Measurements from ENCODE around the gene PHACTR3. TPM values are rescaled to one million over a fixed set of nuclear protein-coding genes. Genes with fewer than 3 reads are reported as not detected.

PHACTR3 gene
- total RNA-seq, 5 donors from 2014 or later (not counting 1 experiment from before 2014, with no cell fraction given): not detected

GRCh38 chr20:59599941-59600340, 4.4 kb upstream of the PHACTR3 start:
- Histone ChIP-seq H3K9me3 (no peaks in the 10 kb centered on the region), H3K4me3 (ENCODE audit: control insufficient read depth in 1 of 2, extremely low read depth in 1 of 2, low read length in 1 of 2) (no peak overlapping the region), H3K4me1 (ENCODE audit: control insufficient read depth in 1 of 2, extremely low read depth in 1 of 2, insufficient read depth in 2 of 2, low read length in 2 of 2) (no peaks in the 10 kb centered on the region), H3K27me3 (replicated peaks in 1 of 2; ENCODE audit: control insufficient read depth in 2 of 2, extremely low read depth in 1 of 2, insufficient read depth in 2 of 2, low read length in 1 of 2) (peaks cover 4 to 55% of the 10 kb centered on the region in 2 experiments), H3K27ac (ENCODE audit: low read length) (no peak overlapping the region), H3K36me3 (ENCODE audit: control insufficient read depth in 2 of 2, extremely low read depth in 1 of 2, insufficient read depth in 1 of 2, low read length in 1 of 2) (no peaks in the 10 kb centered on the region)
- ATAC-seq (replicated peaks in 1 of 4) (no peak), DNase-seq (no peak)
- POLR2A ChIA-PET: no interaction called here
- peaks cover 2 to 5% (median 2%) of the 10 kb centered on the region in 3 donors for H3K4me1 Mint-ChIP-seq
- no peak overlapping the region for H3K4me3 Mint-ChIP-seq
- CTCF ChIA-PET: no interaction called here
- peaks cover 42 to 69% of the 10 kb centered on the region in 2 donors for H3K27me3 Mint-ChIP-seq
- no peak overlapping the region for H3K27ac Mint-ChIP-seq
- 88% methylated on average over 3 of the region's 3 CpGs for WGBS (ENCODE audit: insufficient coverage)
- no peaks in the 10 kb centered on the region for H3K9me3 Mint-ChIP-seq
- no peaks in the 10 kb centered on the region for H3K36me3 Mint-ChIP-seq

DNA sequence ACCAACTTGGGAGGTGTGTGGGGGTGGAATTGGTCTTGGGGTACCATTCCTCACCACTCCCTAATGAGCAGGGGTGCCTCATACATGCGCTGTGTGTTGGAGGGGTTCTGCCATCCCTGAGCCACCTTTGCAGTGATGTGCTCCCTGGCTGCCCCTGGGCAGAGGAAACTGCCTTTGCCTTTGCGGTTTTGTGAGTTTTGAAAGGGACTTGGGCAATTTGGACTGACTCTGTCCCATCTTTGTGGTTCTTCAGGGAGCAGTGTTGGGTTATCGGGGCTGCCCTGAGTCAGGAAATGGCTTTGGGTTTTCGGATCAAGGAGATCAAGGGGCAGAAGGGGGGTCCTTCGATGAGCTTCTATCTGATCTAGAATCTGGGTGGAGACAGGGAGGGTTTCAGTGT, 3.9 kb upstream of the PHACTR3 start:
- no peak overlapping the region for H3K4me3 ChIP-seq (ENCODE audit: control insufficient read depth in 1 of 2, extremely low read depth in 1 of 2, low read length in 1 of 2)
- H3K4me3 Mint-ChIP-seq: no peak overlapping the region
- DNase-seq (no peak), ATAC-seq (replicated peaks in 1 of 4) (no peak)
- ChIA-PET POLR2A (no interaction called here), CTCF (interaction anchor here in 1 of 2 donors (0.6 kb wide), 1 partner anchor 9 kb away, joined by 3 read pairs; no protein-coding TSS in a partner anchor)
- 83% methylated on average over 4 of the region's 5 CpGs for WGBS (ENCODE audit: insufficient coverage)
- no peaks in the 10 kb centered on the region for H3K36me3 Mint-ChIP-seq
- H3K36me3 ChIP-seq (ENCODE audit: control insufficient read depth in 2 of 2, extremely low read depth in 1 of 2, insufficient read depth in 1 of 2, low read length in 1 of 2): no peaks in the 10 kb centered on the region
- H3K27me3 ChIP-seq (replicated peaks in 1 of 2; ENCODE audit: control insufficient read depth in 2 of 2, extremely low read depth in 1 of 2, insufficient read depth in 2 of 2, low read length in 1 of 2): peaks cover 4 to 57% of the 10 kb centered on the region in 2 experiments
- H3K4me1 ChIP-seq (ENCODE audit: control insufficient read depth in 1 of 2, extremely low read depth in 1 of 2, insufficient read depth in 2 of 2, low read length in 2 of 2): no peaks in the 10 kb centered on the region
- peaks cover 2 to 5% (median 2%) of the 10 kb centered on the region in 3 donors for H3K4me1 Mint-ChIP-seq
- H3K9me3 Mint-ChIP-seq: no peaks in the 10 kb centered on the region
- no peaks in the 10 kb centered on the region for H3K9me3 ChIP-seq
- no peak overlapping the region for H3K27ac Mint-ChIP-seq
- H3K27me3 Mint-ChIP-seq: peaks cover 42 to 66% of the 10 kb centered on the region in 2 donors
- no peak overlapping the region for H3K27ac ChIP-seq (ENCODE audit: low read length)

DNA sequence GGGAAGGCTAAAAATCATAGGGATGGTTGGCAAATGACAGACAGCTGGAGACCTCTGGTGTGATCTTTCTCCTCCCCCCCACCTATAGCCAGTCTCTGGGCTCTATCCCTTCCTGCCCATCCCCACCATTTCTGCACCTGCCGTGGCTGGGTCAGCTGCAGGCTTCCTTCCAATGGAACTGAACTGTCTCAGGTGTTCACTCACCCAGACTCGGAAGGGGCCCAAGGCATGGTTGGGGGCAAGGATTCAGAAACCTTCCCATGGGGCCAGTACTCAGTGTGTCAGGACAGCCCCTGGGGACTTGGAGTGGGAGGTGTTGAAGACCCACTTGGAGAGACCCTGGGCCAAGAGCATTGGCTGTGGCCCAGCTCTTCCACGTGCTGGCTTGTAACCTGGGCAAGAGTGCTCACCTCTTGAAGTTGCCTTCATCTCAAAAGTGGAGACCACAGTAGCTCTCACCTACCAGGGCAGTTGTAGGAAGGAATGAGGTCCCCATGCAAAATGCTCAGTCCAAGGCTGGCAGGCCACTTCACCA, 1.7 kb upstream of the PHACTR3 start:
- H3K27me3 ChIP-seq (replicated peaks in 1 of 2; ENCODE audit: control insufficient read depth in 2 of 2, extremely low read depth in 1 of 2, insufficient read depth in 2 of 2, low read length in 1 of 2): peaks cover 15 to 66% of the 10 kb centered on the region in 2 experiments
- no peaks in the 10 kb centered on the region for H3K9me3 Mint-ChIP-seq
- no peak overlapping the region for H3K27ac Mint-ChIP-seq

DNA sequence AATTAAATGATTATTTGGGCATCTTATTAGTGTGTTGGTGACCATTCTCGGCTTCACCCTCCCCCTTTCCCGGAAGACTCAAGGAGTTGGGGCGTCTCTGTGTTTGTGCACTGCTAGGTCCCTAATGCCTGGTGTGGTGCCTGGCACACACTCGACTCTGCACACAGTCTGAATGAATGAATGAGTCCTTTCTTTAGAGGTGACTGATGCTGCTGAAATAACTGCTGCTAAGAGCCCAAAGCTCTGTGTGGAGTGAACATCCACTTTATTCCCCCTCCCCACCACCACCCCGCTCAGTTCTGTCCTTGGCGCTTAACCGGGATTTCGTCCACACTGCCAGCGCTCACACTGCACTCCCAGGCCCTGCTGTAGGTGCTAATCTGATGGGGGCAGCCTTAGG, 1.2 kb upstream of the PHACTR3 start:
- Mint-ChIP-seq H3K4me3 (no peak overlapping the region), H3K27me3 (peaks cover 60 to 72% of the 10 kb centered on the region in 2 donors), H3K27ac (no peak overlapping the region), H3K36me3 (no peaks in the 10 kb centered on the region), H3K9me3 (no peaks in the 10 kb centered on the region), H3K4me1 (peaks cover 2 to 5% (median 2%) of the 10 kb centered on the region in 3 donors)
- H3K4me3 ChIP-seq (ENCODE audit: control insufficient read depth in 1 of 2, extremely low read depth in 1 of 2, low read length in 1 of 2): no peak overlapping the region
- DNase-seq (no peak), ATAC-seq (replicated peaks in 1 of 4) (no peak)
- WGBS (ENCODE audit: insufficient coverage): no CpG with 5 or more reads among the region's 9 CpGs
- ChIA-PET CTCF (no interaction called here), POLR2A (no interaction called here)
- H3K27ac ChIP-seq (ENCODE audit: low read length): no peak overlapping the region
- H3K4me1 ChIP-seq (ENCODE audit: control insufficient read depth in 1 of 2, extremely low read depth in 1 of 2, insufficient read depth in 2 of 2, low read length in 2 of 2): no peaks in the 10 kb centered on the region
- no peaks in the 10 kb centered on the region for H3K36me3 ChIP-seq (ENCODE audit: control insufficient read depth in 2 of 2, extremely low read depth in 1 of 2, insufficient read depth in 1 of 2, low read length in 1 of 2)
- no peaks in the 10 kb centered on the region for H3K9me3 ChIP-seq
- peaks cover 15 to 60% of the 10 kb centered on the region in 2 experiments for H3K27me3 ChIP-seq (replicated peaks in 1 of 2; ENCODE audit: control insufficient read depth in 2 of 2, extremely low read depth in 1 of 2, insufficient read depth in 2 of 2, low read length in 1 of 2)

More for the DNA sequence above, 1.7 kb upstream of the PHACTR3 start:
- ATAC-seq (replicated peaks in 1 of 4) (no peak), DNase-seq (no peak)
- POLR2A ChIA-PET: no interaction called here
- H3K27me3 Mint-ChIP-seq: peaks cover 54 to 72% of the 10 kb centered on the region in 2 donors
- Histone ChIP-seq H3K36me3 (ENCODE audit: control insufficient read depth in 2 of 2, extremely low read depth in 1 of 2, insufficient read depth in 1 of 2, low read length in 1 of 2) (no peaks in the 10 kb centered on the region), H3K9me3 (no peaks in the 10 kb centered on the region), H3K27ac (ENCODE audit: low read length) (no peak overlapping the region), H3K4me3 (ENCODE audit: control insufficient read depth in 1 of 2, extremely low read depth in 1 of 2, low read length in 1 of 2) (no peak overlapping the region), H3K4me1 (ENCODE audit: control insufficient read depth in 1 of 2, extremely low read depth in 1 of 2, insufficient read depth in 2 of 2, low read length in 2 of 2) (no peaks in the 10 kb centered on the region)
- H3K36me3 Mint-ChIP-seq: no peaks in the 10 kb centered on the region
- WGBS (ENCODE audit: insufficient coverage): 83% methylated on average over 2 of the region's 3 CpGs
- no peak overlapping the region for H3K4me3 Mint-ChIP-seq
- CTCF ChIA-PET: interaction anchor here in 1 of 2 donors (1.0 kb wide), 1 partner anchor 32 kb away, joined by 3 read pairs; no protein-coding TSS in a partner anchor
- peaks cover 2 to 5% (median 2%) of the 10 kb centered on the region in 3 donors for H3K4me1 Mint-ChIP-seq

GRCh38 chr20:59604741-59605600, 631 bp downstream of the PHACTR3 start:
- 5% methylated on average over 79 of the region's 88 CpGs for WGBS (ENCODE audit: insufficient coverage)
- no peaks in the 10 kb centered on the region for H3K36me3 Mint-ChIP-seq
- no peak overlapping the region for H3K4me3 Mint-ChIP-seq
- no peaks in the 10 kb centered on the region for H3K4me1 Mint-ChIP-seq
- H3K27me3 Mint-ChIP-seq: peaks cover 59 to 70% of the 10 kb centered on the region in 2 donors
- peaks cover 15 to 57% of the 10 kb centered on the region in 2 experiments for H3K27me3 ChIP-seq (replicated peaks in 1 of 2; ENCODE audit: control insufficient read depth in 2 of 2, extremely low read depth in 1 of 2, insufficient read depth in 2 of 2, low read length in 1 of 2)
- H3K27ac ChIP-seq (ENCODE audit: low read length): no peak overlapping the region
- ChIA-PET POLR2A (no interaction called here), CTCF (no interaction called here)
- H3K9me3 ChIP-seq: no peaks in the 10 kb centered on the region
- no peak overlapping the region for H3K27ac Mint-ChIP-seq
- no peaks in the 10 kb centered on the region for H3K36me3 ChIP-seq (ENCODE audit: control insufficient read depth in 2 of 2, extremely low read depth in 1 of 2, insufficient read depth in 1 of 2, low read length in 1 of 2)
- DNase-seq: no peak
- no peaks in the 10 kb centered on the region for H3K4me1 ChIP-seq (ENCODE audit: control insufficient read depth in 1 of 2, extremely low read depth in 1 of 2, insufficient read depth in 2 of 2, low read length in 2 of 2)
- H3K4me3 ChIP-seq (ENCODE audit: control insufficient read depth in 1 of 2, extremely low read depth in 1 of 2, low read length in 1 of 2): no peak overlapping the region
- no peak for ATAC-seq (replicated peaks in 1 of 4)
- H3K9me3 Mint-ChIP-seq: no peaks in the 10 kb centered on the region

- no peaks in the 10 kb centered on the region for H3K9me3 Mint-ChIP-seq
- peaks cover 57 to 68% of the 10 kb centered on the region in 2 donors for H3K27me3 Mint-ChIP-seq
- WGBS (ENCODE audit: insufficient coverage): 0% methylated on average over 3 of the region's 26 CpGs
- H3K9me3 ChIP-seq: no peaks in the 10 kb centered on the region
- ChIA-PET POLR2A (no interaction called here), CTCF (interaction anchor here in 1 of 2 donors (0.5 kb wide), 1 partner anchor 483 kb away, joined by 4 read pairs; no protein-coding TSS in a partner anchor)
- no peaks in the 10 kb centered on the region for H3K36me3 Mint-ChIP-seq
- H3K27ac Mint-ChIP-seq: no peak overlapping the region
- no peaks in the 10 kb centered on the region for H3K4me1 ChIP-seq (ENCODE audit: control insufficient read depth in 1 of 2, extremely low read depth in 1 of 2, insufficient read depth in 2 of 2, low read length in 2 of 2)
- H3K36me3 ChIP-seq (ENCODE audit: control insufficient read depth in 2 of 2, extremely low read depth in 1 of 2, insufficient read depth in 1 of 2, low read length in 1 of 2): no peaks in the 10 kb centered on the region
- no peak overlapping the region for H3K4me3 ChIP-seq (ENCODE audit: control insufficient read depth in 1 of 2, extremely low read depth in 1 of 2, low read length in 1 of 2)
- H3K27ac ChIP-seq (ENCODE audit: low read length): no peak overlapping the region
- ATAC-seq (replicated peaks in 1 of 4): no peak
- H3K4me3 Mint-ChIP-seq: no peak overlapping the region
- no peaks in the 10 kb centered on the region for H3K4me1 Mint-ChIP-seq
- no peak for DNase-seq
- peaks cover 16 to 61% of the 10 kb centered on the region in 2 experiments for H3K27me3 ChIP-seq (replicated peaks in 1 of 2; ENCODE audit: control insufficient read depth in 2 of 2, extremely low read depth in 1 of 2, insufficient read depth in 2 of 2, low read length in 1 of 2)
Observed at GRCh38 chr20:59605601-59606364, 1.4 kb downstream of the PHACTR3 start.
